ENCODE measurements around the gene TMEM132E. TPM values are rescaled to one million over a fixed set of nuclear protein-coding genes. Genes with fewer than 3 reads are reported as not detected.

Gene TMEM132E
- total RNA-seq, 2 experiments from 2014 or later, result not detected

DNA sequence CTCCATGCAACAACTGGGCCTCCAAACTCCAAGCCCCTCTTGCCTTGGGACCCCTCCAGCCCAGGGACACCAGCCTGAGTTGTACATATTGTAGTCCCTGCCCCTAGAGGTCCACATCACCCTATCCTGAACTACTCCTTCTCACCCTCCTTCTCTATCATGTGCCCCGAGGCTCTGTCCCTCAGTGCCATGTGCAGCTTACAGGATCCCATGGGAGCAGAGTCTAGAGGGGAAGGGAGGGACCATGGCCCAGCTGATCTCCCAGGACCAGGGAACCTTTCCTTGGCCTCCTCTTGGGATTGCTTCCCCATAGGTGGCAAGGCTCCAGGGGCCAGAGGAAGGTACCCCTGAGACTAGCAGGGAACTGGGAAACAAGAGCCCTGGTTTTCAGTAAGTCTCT lies 35.3 kb downstream of the TMEM132E start:
- H3K4me3 Mint-ChIP-seq, result no peak overlapping the region
- no peaks in the 10 kb centered on the region for H3K9me3 Mint-ChIP-seq
- no peak for DNase-seq
- POLR2A ChIA-PET, result no interaction called here
- intact Hi-C loops (cut with micrococcal nuclease), result no loop called here
- H3K36me3 Mint-ChIP-seq, result no peaks in the 10 kb centered on the region
- H3K27me3 Mint-ChIP-seq, result peaks cover 34% of the 10 kb centered on the region
- CTCF ChIA-PET, result interaction anchor here (1.3 kb wide), 1 partner anchor 194 kb away, joined by 3 read pairs; no protein-coding TSS in a partner anchor
- no peaks in the 10 kb centered on the region for H3K4me1 Mint-ChIP-seq (ENCODE audit: low read depth)
- no peak overlapping the region for H3K27ac Mint-ChIP-seq

- H3K27ac Mint-ChIP-seq, result no peak overlapping the region
- peaks cover 28% of the 10 kb centered on the region for H3K27me3 Mint-ChIP-seq
- intact Hi-C loops (cut with micrococcal nuclease), result no loop called here
- no peak for DNase-seq
- ChIA-PET POLR2A (no interaction called here), CTCF (interaction anchor here (1.3 kb wide), 1 partner anchor 195 kb away, joined by 3 read pairs; no protein-coding TSS in a partner anchor)
- no peaks in the 10 kb centered on the region for H3K36me3 Mint-ChIP-seq
- no peaks in the 10 kb centered on the region for H3K4me1 Mint-ChIP-seq (ENCODE audit: low read depth)
- H3K9me3 Mint-ChIP-seq, result no peaks in the 10 kb centered on the region
- no peak overlapping the region for H3K4me3 Mint-ChIP-seq
Measured at GRCh38 chr17:34615326-34615725, 35.9 kb downstream of the TMEM132E start.

DNA sequence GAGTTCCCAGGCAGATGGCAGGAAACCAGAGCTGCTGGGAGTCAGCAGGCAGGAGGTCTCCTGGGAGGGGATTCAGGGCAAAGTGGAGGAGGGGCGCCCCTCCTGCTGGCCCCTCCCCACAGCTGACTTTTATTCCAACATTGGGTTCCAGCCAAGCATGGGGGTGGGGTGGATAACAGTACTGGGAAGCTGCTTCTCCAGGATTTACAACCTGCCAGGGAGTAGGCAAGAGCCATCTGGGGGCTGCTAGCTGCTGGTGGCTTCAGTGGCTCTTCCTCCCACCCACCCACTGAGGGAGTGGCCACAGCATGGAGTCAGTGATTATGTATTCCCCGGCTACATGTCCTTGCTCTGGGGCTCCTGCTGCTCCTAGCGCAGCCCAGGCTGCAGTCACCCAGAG lies 36.8 kb downstream of the TMEM132E start:
- peaks cover 24% of the 10 kb centered on the region for H3K27me3 Mint-ChIP-seq
- ChIA-PET CTCF (no interaction called here), POLR2A (no interaction called here)
- intact Hi-C loops (cut with micrococcal nuclease), result no loop called here
- H3K4me3 Mint-ChIP-seq, result no peak overlapping the region
- no peaks in the 10 kb centered on the region for H3K9me3 Mint-ChIP-seq
- H3K27ac Mint-ChIP-seq, result no peak overlapping the region
- H3K36me3 Mint-ChIP-seq, result no peaks in the 10 kb centered on the region
- H3K4me1 Mint-ChIP-seq (ENCODE audit: low read depth), result no peaks in the 10 kb centered on the region
- DNase-seq, result no peak

DNA sequence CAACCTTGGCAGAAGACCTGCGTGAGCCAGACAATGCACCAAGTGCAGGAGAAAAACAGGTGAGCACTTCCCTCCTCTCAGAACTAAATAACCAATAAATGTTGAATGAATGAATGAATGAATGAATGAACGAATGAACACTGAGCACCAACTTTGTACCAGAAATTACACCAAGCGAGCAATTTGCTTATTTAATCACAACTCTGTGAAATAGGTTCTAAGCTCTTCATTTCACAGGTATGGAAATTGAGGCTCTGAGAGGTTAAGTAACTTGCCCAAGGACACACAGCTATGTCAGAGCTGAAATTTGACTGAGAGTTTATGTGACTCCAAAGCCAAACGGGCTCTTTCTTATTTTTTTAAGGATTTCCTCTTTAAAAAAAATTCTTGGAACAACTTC lies 38.0 kb downstream of the TMEM132E start:
- Mint-ChIP-seq H3K27ac (no peak overlapping the region), H3K4me3 (no peak overlapping the region), H3K9me3 (no peaks in the 10 kb centered on the region), H3K27me3 (peaks cover 21% of the 10 kb centered on the region), H3K36me3 (no peaks in the 10 kb centered on the region), H3K4me1 (ENCODE audit: low read depth) (no peaks in the 10 kb centered on the region)
- intact Hi-C loops (cut with micrococcal nuclease), result no loop called here
- ChIA-PET POLR2A (no interaction called here), CTCF (no interaction called here)
- no peak for DNase-seq

GRCh38 chr17:34619687-34620217 lies 40.4 kb downstream of the TMEM132E start:
- Mint-ChIP-seq H3K4me3 (no peak overlapping the region), H3K27ac (no peak overlapping the region), H3K4me1 (ENCODE audit: low read depth) (no peaks in the 10 kb centered on the region), H3K36me3 (no peaks in the 10 kb centered on the region), H3K9me3 (no peaks in the 10 kb centered on the region), H3K27me3 (peaks cover 29% of the 10 kb centered on the region)
- ChIA-PET POLR2A (no interaction called here), CTCF (no interaction called here)
- intact Hi-C loops (cut with micrococcal nuclease), result no loop called here
- DNase-seq, result no peak

- H3K4me1 Mint-ChIP-seq (ENCODE audit: low read depth), result no peaks in the 10 kb centered on the region
- no peak overlapping the region for H3K4me3 Mint-ChIP-seq
- intact Hi-C loops (cut with micrococcal nuclease), result no loop called here
- no peaks in the 10 kb centered on the region for H3K36me3 Mint-ChIP-seq
- peaks cover 35% of the 10 kb centered on the region for H3K27me3 Mint-ChIP-seq
- no peak for DNase-seq
- ChIA-PET POLR2A (no interaction called here), CTCF (no interaction called here)
- H3K9me3 Mint-ChIP-seq, result no peaks in the 10 kb centered on the region
- no peak overlapping the region for H3K27ac Mint-ChIP-seq
Measured at GRCh38 chr17:34620458-34620857, 41.1 kb downstream of the TMEM132E start.

DNA sequence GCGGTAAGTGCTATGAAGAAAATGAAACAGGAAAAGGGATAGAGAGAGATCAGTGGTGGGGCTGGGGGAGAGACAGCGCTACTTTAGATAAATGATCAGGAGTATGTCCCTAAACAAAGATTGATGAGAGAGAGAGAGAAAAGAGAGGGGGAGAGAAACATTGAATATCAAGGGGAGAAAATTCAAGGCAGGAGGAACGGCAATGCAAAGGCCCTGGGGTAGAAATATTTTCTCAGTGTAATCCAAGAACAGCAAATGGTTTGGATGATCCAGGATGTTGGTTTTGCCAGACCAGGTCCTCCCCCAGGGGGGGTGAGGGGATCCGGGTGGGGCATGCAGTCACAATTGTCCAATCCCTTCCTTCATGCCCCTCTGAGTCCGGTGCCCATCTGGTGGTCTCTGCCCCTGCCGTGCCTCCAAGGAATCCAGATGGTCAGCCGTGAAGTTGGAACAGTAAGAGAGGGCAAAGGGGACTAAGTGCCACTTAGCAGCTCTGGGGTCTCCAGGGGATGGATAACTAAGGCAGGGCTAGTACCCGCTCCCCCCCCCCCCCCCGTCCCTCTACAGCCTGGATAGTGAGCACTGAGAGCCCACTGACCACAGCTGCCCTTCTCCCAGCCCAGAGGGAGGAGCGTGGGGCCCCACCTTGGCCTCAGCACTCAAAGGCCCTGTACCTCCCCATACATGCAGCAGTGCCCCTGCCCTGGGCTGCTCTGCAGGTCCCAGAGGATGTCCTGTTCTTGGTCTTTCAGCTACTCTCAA lies 43.7 kb downstream of the TMEM132E start:
- ChIA-PET CTCF (interaction anchor here (1.0 kb wide), 1 partner anchor 15 kb away, joined by 3 read pairs; no protein-coding TSS in a partner anchor), POLR2A (no interaction called here)
- intact Hi-C loops (cut with micrococcal nuclease), result no loop called here
- H3K9me3 Mint-ChIP-seq, result no peaks in the 10 kb centered on the region
- no peaks in the 10 kb centered on the region for H3K36me3 Mint-ChIP-seq
- H3K27me3 Mint-ChIP-seq, result peaks cover 48% of the 10 kb centered on the region
- no peaks in the 10 kb centered on the region for H3K4me1 Mint-ChIP-seq (ENCODE audit: low read depth)
- H3K27ac Mint-ChIP-seq, result no peak overlapping the region
- DNase-seq, result no peak
- no peak overlapping the region for H3K4me3 Mint-ChIP-seq

GRCh38 chr17:34623856-34624766 lies 44.7 kb downstream of the TMEM132E start:
- CTCF ChIA-PET, result interaction anchor here (1.0 kb wide), 1 partner anchor 14 kb away, joined by 3 read pairs; no protein-coding TSS in a partner anchor
- H3K36me3 Mint-ChIP-seq, result no peaks in the 10 kb centered on the region
- H3K4me1 Mint-ChIP-seq (ENCODE audit: low read depth), result no peaks in the 10 kb centered on the region
- POLR2A ChIA-PET, result no interaction called here
- no peak overlapping the region for H3K27ac Mint-ChIP-seq
- H3K9me3 Mint-ChIP-seq, result no peaks in the 10 kb centered on the region
- no peak overlapping the region for H3K4me3 Mint-ChIP-seq
- DNase-seq, result no peak
- H3K27me3 Mint-ChIP-seq, result peaks cover 53% of the 10 kb centered on the region
- intact Hi-C loops (cut with micrococcal nuclease), result no loop called here

GRCh38 chr17:34624767-34625383 lies 45.5 kb downstream of the TMEM132E start:
- ChIA-PET POLR2A (no interaction called here), CTCF (no interaction called here)
- Mint-ChIP-seq H3K27me3 (peaks cover 56% of the 10 kb centered on the region), H3K4me1 (ENCODE audit: low read depth) (no peaks in the 10 kb centered on the region), H3K36me3 (no peaks in the 10 kb centered on the region), H3K4me3 (no peak overlapping the region), H3K9me3 (no peaks in the 10 kb centered on the region), H3K27ac (no peak overlapping the region)
- DNase-seq, result no peak
- intact Hi-C loops (cut with micrococcal nuclease), result no loop called here

GRCh38 chr17:34626121-34626681 lies 46.8 kb downstream of the TMEM132E start:
- Mint-ChIP-seq H3K4me1 (ENCODE audit: low read depth) (no peaks in the 10 kb centered on the region), H3K9me3 (no peaks in the 10 kb centered on the region), H3K36me3 (no peaks in the 10 kb centered on the region), H3K27ac (no peak overlapping the region), H3K4me3 (no peak overlapping the region), H3K27me3 (peaks cover 53% of the 10 kb centered on the region)
- POLR2A ChIA-PET, result interaction anchor here (0.7 kb wide), 1 partner anchor 14 kb away, joined by 3 read pairs; no protein-coding TSS in a partner anchor
- intact Hi-C loops (cut with micrococcal nuclease), result no loop called here
- DNase-seq, result peak; percentile 13
- CTCF ChIA-PET, result interaction anchor here (1.2 to 1.3 kb wide), 2 partner anchors 12 to 84 kb away, joined by 4 to 5 read pairs; no protein-coding TSS in a partner anchor

DNA sequence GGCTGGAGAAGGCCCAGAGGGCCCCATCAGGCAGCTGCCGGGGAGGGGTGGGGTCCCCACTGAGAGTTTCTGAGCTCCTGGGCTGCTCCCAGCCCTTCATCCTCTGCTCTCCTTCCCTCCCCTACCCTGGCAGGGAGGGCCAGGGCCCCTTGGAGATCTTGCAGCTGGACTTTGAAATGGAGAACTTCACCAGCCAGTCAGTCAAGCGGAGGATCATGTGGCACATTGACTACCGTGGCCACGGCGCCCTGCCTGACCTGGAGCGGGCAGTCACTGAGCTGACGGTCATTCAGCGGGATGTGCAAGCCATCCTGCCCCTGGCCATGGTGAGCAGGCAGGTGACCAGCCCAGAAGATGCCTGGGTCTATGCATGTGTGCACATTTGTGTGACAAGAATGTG lies 49.5 kb downstream of the TMEM132E start:
- POLR2A ChIA-PET, result no interaction called here
- Mint-ChIP-seq H3K36me3 (no peaks in the 10 kb centered on the region), H3K4me1 (ENCODE audit: low read depth) (no peaks in the 10 kb centered on the region), H3K27me3 (peaks cover 50% of the 10 kb centered on the region), H3K4me3 (no peak overlapping the region), H3K9me3 (no peaks in the 10 kb centered on the region), H3K27ac (no peak overlapping the region)
- CTCF ChIA-PET, result interaction anchor here (1.4 kb wide), 2 partner anchors 9 to 209 kb away, joined by 3 to 5 read pairs; no protein-coding TSS in a partner anchor
- intact Hi-C loops (cut with micrococcal nuclease), result no loop called here
- DNase-seq, result no peak

GRCh38 chr17:34633351-34633750 lies 54.0 kb downstream of the TMEM132E start:
- ChIA-PET POLR2A (no interaction called here), CTCF (no interaction called here)
- no peak overlapping the region for H3K27ac Mint-ChIP-seq
- intact Hi-C loops (cut with micrococcal nuclease), result no loop called here
- H3K4me1 Mint-ChIP-seq (ENCODE audit: low read depth), result peaks cover 8% of the 10 kb centered on the region
- H3K27me3 Mint-ChIP-seq, result peaks cover 16% of the 10 kb centered on the region
- H3K36me3 Mint-ChIP-seq, result no peaks in the 10 kb centered on the region
- no peak for DNase-seq
- H3K4me3 Mint-ChIP-seq, result no peak overlapping the region
- no peaks in the 10 kb centered on the region for H3K9me3 Mint-ChIP-seq
